ENCODE measurements around the gene SCYL2. TPM values are rescaled to one million over a fixed set of nuclear protein-coding genes. Genes with fewer than 3 reads are reported as not detected.

SCYL2 gene
- total RNA-seq, 2 experiments from 2014 or later: 29.3 to 38.8 TPM

- H3K27ac Mint-ChIP-seq: no peak overlapping the region
- CTCF ChIA-PET: interaction anchor here (1.1 kb wide), 1 partner anchor 208 kb away, joined by 3 read pairs; no protein-coding TSS in a partner anchor
- no peaks in the 10 kb centered on the region for H3K36me3 Mint-ChIP-seq
- ATAC-seq (no peak), DNase-seq (no peak)
- H3K9me3 Mint-ChIP-seq (ENCODE audit: low read depth): no peaks in the 10 kb centered on the region
- H3K4me1 Mint-ChIP-seq: no peaks in the 10 kb centered on the region
- H3K4me3 Mint-ChIP-seq: no peak overlapping the region
- peaks cover 10% of the 10 kb centered on the region for H3K27me3 Mint-ChIP-seq
Measured at GRCh38 chr12:100348657-100349454, 81.9 kb downstream of the SCYL2 start.

GRCh38 chr12:100356644-100357223, 89.8 kb downstream of the SCYL2 start, which contains the start of gene SLC17A8:
TSS of gene SLC17A8 (plus strand) at chr12:100357074. CDS start at chr12:100357392, 318 bp downstream.
- Mint-ChIP-seq H3K36me3 (no peaks in the 10 kb centered on the region), H3K27ac (no peak within 1 kb of the TSS), H3K27me3 (peaks cover 55% of the 10 kb centered on the region), H3K4me1 (no peaks in the 10 kb centered on the region), H3K4me3 (no peak within 1 kb of the TSS), H3K9me3 (ENCODE audit: low read depth) (no peaks in the 10 kb centered on the region)
- DNase-seq (no peak), ATAC-seq (no peak)
- CTCF ChIA-PET: no interaction called here

GRCh38 chr12:100359248-100359647, 92.3 kb downstream of the SCYL2 start:
- Mint-ChIP-seq H3K4me1 (no peaks in the 10 kb centered on the region), H3K36me3 (no peaks in the 10 kb centered on the region), H3K9me3 (ENCODE audit: low read depth) (no peaks in the 10 kb centered on the region), H3K4me3 (no peak overlapping the region), H3K27me3 (peaks cover 45% of the 10 kb centered on the region), H3K27ac (no peak overlapping the region)
- CTCF ChIA-PET: no interaction called here
- DNase-seq (no peak), ATAC-seq (no peak)

- Mint-ChIP-seq H3K4me1 (no peaks in the 10 kb centered on the region), H3K27me3 (peaks cover 41% of the 10 kb centered on the region), H3K36me3 (no peaks in the 10 kb centered on the region), H3K9me3 (ENCODE audit: low read depth) (no peaks in the 10 kb centered on the region), H3K27ac (no peak overlapping the region), H3K4me3 (no peak overlapping the region)
- no peak for ATAC-seq
- CTCF ChIA-PET: no interaction called here
- no peak for DNase-seq
Measured at GRCh38 chr12:100359822-100360221, 92.8 kb downstream of the SCYL2 start.

GRCh38 chr12:100360450-100360849, 93.5 kb downstream of the SCYL2 start:
- Mint-ChIP-seq H3K4me1 (no peaks in the 10 kb centered on the region), H3K9me3 (ENCODE audit: low read depth) (no peaks in the 10 kb centered on the region), H3K4me3 (no peak overlapping the region), H3K27me3 (peaks cover 39% of the 10 kb centered on the region), H3K27ac (no peak overlapping the region), H3K36me3 (no peaks in the 10 kb centered on the region)
- CTCF ChIA-PET: no interaction called here
- DNase-seq (no peak), ATAC-seq (no peak)

GRCh38 chr12:100364324-100364723, 97.3 kb downstream of the SCYL2 start:
- no peaks in the 10 kb centered on the region for H3K36me3 Mint-ChIP-seq

GRCh38 chr12:100365411-100365810, 98.4 kb downstream of the SCYL2 start:
- no peak overlapping the region for H3K27ac Mint-ChIP-seq
- no peak overlapping the region for H3K4me3 Mint-ChIP-seq
- H3K36me3 Mint-ChIP-seq: no peaks in the 10 kb centered on the region
- peaks cover 15% of the 10 kb centered on the region for H3K27me3 Mint-ChIP-seq
- CTCF ChIA-PET: no interaction called here
- ATAC-seq (no peak), DNase-seq (no peak)
- H3K9me3 Mint-ChIP-seq (ENCODE audit: low read depth): no peaks in the 10 kb centered on the region
- no peaks in the 10 kb centered on the region for H3K4me1 Mint-ChIP-seq

More at GRCh38 chr12:100364324-100364723, 97.3 kb downstream of the SCYL2 start:
- Mint-ChIP-seq H3K4me3 (no peak overlapping the region), H3K4me1 (no peaks in the 10 kb centered on the region), H3K27ac (no peak overlapping the region), H3K9me3 (ENCODE audit: low read depth) (no peaks in the 10 kb centered on the region), H3K27me3 (peaks cover 22% of the 10 kb centered on the region)
- no peak for DNase-seq
- CTCF ChIA-PET: no interaction called here
- no peak for ATAC-seq

- H3K27ac Mint-ChIP-seq: no peak overlapping the region
- H3K4me1 Mint-ChIP-seq: no peaks in the 10 kb centered on the region
- no peaks in the 10 kb centered on the region for H3K36me3 Mint-ChIP-seq
- H3K9me3 Mint-ChIP-seq (ENCODE audit: low read depth): no peaks in the 10 kb centered on the region
- DNase-seq (no peak), ATAC-seq (no peak)
- H3K4me3 Mint-ChIP-seq: no peak overlapping the region
- H3K27me3 Mint-ChIP-seq: peaks cover 4% of the 10 kb centered on the region
- CTCF ChIA-PET: no interaction called here
Measured at GRCh38 chr12:100368066-100368465, 101.1 kb downstream of the SCYL2 start.

- Mint-ChIP-seq H3K4me3 (no peak overlapping the region), H3K36me3 (no peaks in the 10 kb centered on the region)
- CTCF ChIA-PET: no interaction called here
Measured at GRCh38 chr12:100371146-100371545, 104.2 kb downstream of the SCYL2 start.

GRCh38 chr12:100372853-100373640, 106.1 kb downstream of the SCYL2 start:
- CTCF ChIA-PET: no interaction called here
- Mint-ChIP-seq H3K36me3 (no peaks in the 10 kb centered on the region), H3K9me3 (ENCODE audit: low read depth) (no peaks in the 10 kb centered on the region), H3K27ac (no peak overlapping the region), H3K4me3 (no peak overlapping the region), H3K27me3 (peaks cover 4% of the 10 kb centered on the region), H3K4me1 (no peaks in the 10 kb centered on the region)
- no peak for ATAC-seq
- DNase-seq: no peak

More at GRCh38 chr12:100371146-100371545, 104.2 kb downstream of the SCYL2 start:
- DNase-seq: no peak
- peaks cover 4% of the 10 kb centered on the region for H3K27me3 Mint-ChIP-seq
- no peak overlapping the region for H3K27ac Mint-ChIP-seq
- no peaks in the 10 kb centered on the region for H3K9me3 Mint-ChIP-seq (ENCODE audit: low read depth)
- H3K4me1 Mint-ChIP-seq: no peaks in the 10 kb centered on the region
- ATAC-seq: no peak

- H3K9me3 Mint-ChIP-seq (ENCODE audit: low read depth): no peaks in the 10 kb centered on the region
- no peak overlapping the region for H3K27ac Mint-ChIP-seq
- DNase-seq: no peak
- no peaks in the 10 kb centered on the region for H3K36me3 Mint-ChIP-seq
- H3K4me3 Mint-ChIP-seq: no peak overlapping the region
- no peaks in the 10 kb centered on the region for H3K27me3 Mint-ChIP-seq
- no peak for ATAC-seq
- CTCF ChIA-PET: no interaction called here
- H3K4me1 Mint-ChIP-seq: no peaks in the 10 kb centered on the region
Measured at GRCh38 chr12:100375038-100375735, 108.2 kb downstream of the SCYL2 start.

GRCh38 chr12:100376161-100376560, 109.2 kb downstream of the SCYL2 start:
- Mint-ChIP-seq H3K27ac (no peak overlapping the region), H3K4me1 (no peaks in the 10 kb centered on the region), H3K27me3 (peaks cover under 1% of the 10 kb centered on the region), H3K9me3 (ENCODE audit: low read depth) (no peaks in the 10 kb centered on the region), H3K4me3 (no peak overlapping the region), H3K36me3 (no peaks in the 10 kb centered on the region)
- CTCF ChIA-PET: no interaction called here
- ATAC-seq (no peak), DNase-seq (no peak)

- ATAC-seq (no peak), DNase-seq (no peak)
- peaks cover 2% of the 10 kb centered on the region for H3K27me3 Mint-ChIP-seq
- no peaks in the 10 kb centered on the region for H3K36me3 Mint-ChIP-seq
- CTCF ChIA-PET: no interaction called here
- H3K4me1 Mint-ChIP-seq: no peaks in the 10 kb centered on the region
- H3K4me3 Mint-ChIP-seq: no peak overlapping the region
- H3K9me3 Mint-ChIP-seq (ENCODE audit: low read depth): no peaks in the 10 kb centered on the region
- H3K27ac Mint-ChIP-seq: no peak overlapping the region
Measured at GRCh38 chr12:100381379-100381778, 114.4 kb downstream of the SCYL2 start.

All from activated CD8-positive, alpha-beta memory T cell treated with anti-CD3 and anti-CD28 coated beads, Interleukin-2, amount 10 ng/mL, durations not matched to agents 7 days and 5 days (primary cell).